Epithelial cell of prostate (primary cell): ENCODE measurements around the gene SERTAD1.
"Not testable (repeated sequence)": the region's sequence is repeated elsewhere in the genome, so short reads cannot be mapped to it uniquely, and the experiment has no call there.

ENCODE experiments used
- DNase-seq: peaks from one replicate; pipeline ENCODE4 v3.0.0-alpha.2; 2011; ENCODE audit warnings: low read depth, low spot score
- H3K27ac ChIP-seq: fragments of 450-650 bp; 2 replicates; pipeline ENCODE4 v1.5.1; 2017; ENCODE audit warnings: mild to moderate bottlenecking

The SERTAD1 gene

DNA sequence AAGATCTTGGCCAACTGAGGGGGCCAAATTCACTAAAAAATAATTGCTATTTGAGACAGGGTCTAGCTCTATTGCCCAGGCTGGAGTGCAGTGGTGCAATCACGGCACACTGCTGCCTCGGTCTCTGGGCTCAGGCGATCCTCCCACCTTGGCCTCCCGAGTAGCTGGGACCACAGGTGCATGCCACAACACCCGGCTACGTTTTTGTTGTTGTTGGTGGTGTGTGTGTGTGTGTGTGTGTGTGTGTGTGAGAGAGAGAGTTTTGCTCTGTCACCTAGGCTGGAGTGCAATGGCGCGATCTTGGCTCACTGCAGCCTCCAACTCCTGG is 17.2 kb downstream of the SERTAD1 start:
- not testable (repeated sequence) for H3K27ac ChIP-seq, DNase-seq

- no peak for DNase-seq
- no peak overlapping the region for H3K27ac ChIP-seq
Measured at GRCh38 chr19:40407714-40408597, 17.8 kb downstream of the SERTAD1 start.

DNA sequence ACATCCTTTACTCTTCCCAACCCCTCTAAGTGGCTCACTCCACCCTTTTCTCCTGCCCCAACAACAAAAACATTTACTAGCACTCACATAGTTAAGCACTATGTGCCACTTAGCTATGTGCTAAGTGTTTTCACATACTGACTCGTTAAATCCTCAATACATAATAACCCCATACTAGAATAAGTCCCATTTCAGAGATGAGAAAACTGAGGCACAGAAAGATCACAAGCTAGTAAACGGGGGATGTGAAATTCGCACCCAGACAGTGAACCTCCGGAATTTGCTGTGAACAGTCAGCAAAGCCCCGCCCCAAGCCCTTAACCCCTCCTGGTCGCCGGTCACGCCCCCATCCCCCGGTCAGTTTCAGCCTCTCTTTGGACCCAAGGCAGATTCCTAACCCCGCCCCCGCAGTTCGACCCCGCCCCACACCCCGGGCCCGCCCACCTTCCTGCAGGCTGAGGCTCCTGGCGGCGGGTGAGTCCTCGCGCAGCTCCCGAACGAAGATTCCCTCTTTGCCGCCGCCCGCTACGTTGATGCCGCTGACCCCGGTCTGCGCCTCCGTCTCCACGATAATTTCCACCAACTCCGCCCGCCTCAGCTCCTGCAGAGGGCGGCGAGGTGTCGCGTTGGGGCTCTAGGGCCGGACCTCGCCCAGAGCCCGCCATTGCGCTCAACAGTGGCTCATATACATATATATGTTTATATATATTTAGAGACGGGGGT is 22.4 kb downstream of the SERTAD1 start:
- no peak for DNase-seq
- no peak overlapping the region for H3K27ac ChIP-seq

DNA sequence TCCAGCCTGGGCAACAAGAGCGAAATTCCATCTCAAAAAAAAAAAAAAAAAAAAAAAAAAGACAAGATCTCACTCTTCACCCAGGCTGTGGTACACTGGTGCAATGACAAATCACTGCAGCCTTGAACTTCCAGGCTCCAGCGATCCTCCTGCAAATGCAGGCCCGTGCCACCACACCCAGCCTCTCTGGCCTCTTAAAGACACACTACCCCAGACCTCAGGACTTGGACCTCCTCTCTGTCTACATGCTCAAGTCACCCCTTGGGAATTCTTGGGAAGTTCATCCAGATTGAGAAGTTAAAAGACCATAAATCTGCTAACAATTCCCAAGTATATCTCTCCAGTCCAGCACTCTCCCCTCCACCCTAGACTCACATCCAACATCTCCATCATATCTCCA is 25.2 kb downstream of the SERTAD1 start:
- DNase-seq: no peak
- no peak overlapping the region for H3K27ac ChIP-seq

DNA sequence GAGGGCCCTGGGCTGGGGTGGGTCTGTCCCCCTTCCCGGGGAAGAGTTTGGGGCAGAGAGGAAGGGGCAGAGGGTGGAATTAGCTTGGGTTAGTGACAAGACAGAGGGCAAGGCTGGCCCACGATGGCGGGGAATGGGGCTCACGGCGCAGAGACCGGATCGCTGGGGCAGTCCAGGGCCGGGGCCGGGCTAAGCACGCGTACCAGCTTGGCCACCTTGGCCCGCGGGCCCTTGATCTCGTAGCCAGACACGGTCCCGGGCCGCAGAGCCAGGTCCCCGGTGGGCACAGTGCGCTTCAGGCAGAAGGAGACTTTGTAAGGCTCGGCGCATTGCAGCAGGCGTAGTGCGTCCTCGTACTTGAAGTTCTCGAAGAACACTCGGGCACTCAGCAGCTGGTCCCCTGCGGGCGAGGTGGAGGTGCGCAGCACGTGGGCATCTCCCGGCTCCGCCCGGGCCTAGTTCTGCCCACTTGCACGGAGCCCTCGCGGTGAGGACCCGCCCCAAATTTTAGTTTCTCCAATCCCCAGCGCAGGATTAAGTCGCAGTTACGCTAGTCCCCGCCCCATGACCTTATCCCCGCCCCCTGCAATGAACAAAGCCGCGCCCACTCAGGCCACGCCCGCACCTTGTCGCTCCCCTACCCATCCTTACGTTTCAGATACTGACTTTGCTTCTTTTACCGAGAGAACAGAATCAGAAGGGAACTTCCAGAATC is 27.2 kb downstream of the SERTAD1 start:
- DNase-seq: no peak
- no peak overlapping the region for H3K27ac ChIP-seq

- no peak for DNase-seq
- H3K27ac ChIP-seq: no peak overlapping the region
Measured at GRCh38 chr19:40397568-40397906, 28.3 kb downstream of the SERTAD1 start.

DNA sequence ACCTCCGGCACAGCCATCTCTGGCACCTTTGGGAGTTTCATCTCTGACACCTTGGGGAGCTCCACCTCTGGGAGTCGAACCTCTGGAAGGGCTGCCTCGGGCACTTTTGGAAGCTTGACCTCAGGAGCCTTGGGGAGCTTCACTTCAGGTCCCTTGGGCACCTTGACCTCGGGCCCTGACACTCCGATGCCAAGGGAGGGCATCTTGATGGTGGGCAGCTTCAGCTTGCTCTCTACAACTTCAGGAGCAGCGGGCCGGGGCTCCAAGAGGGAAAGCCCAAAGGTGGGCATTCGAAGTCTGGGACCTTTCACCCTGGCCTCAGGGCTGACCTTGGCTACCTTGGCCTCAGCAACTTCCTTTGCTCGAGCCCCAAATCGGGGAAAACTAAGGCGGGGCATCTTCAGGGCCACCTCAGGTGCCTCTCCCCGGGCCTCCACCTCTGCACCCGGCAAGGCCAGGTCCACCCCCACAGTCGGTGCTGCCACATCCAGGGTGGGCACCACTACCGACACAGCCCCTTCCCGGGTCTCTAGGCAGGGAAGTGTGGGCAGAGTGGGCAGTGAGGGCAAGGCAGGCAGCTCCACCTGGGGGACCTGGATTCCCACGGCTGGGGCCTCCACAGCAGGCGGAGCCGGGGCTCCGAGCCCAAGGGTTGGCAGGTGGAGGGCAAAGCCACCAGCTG is 28.8 kb downstream of the SERTAD1 start:
- no peak overlapping the region for H3K27ac ChIP-seq
- DNase-seq: no peak

GRCh38 chr19:40395956-40396355 is 29.8 kb downstream of the SERTAD1 start:
- no peak for DNase-seq
- no peak overlapping the region for H3K27ac ChIP-seq

DNA sequence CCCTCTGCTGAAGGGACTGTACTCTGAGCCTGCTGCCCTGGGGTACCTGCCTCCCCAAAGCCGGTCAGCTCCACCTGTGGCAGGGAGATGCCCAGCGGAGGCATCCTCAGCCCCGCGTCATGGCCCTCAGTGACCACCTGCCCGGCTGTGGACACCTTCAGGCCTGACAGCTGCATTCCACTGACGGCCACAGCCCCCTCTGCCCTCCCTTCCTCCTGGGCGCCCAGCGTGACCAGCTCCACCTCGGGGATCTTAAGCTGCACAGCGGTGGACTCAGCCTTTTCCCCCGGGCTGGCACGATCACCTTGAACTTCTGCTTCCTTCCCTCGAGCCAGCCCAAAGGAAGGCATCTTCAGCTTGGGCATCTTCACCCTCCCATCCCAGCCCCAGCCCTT is 31.0 kb downstream of the SERTAD1 start:
- H3K27ac ChIP-seq: no peak overlapping the region
- DNase-seq: no peak

- no peak for DNase-seq
- H3K27ac ChIP-seq: no peak overlapping the region
Measured at GRCh38 chr19:40393894-40394815, 31.6 kb downstream of the SERTAD1 start.

GRCh38 chr19:40392894-40393517 is 32.8 kb downstream of the SERTAD1 start:
- DNase-seq: no peak

DNA sequence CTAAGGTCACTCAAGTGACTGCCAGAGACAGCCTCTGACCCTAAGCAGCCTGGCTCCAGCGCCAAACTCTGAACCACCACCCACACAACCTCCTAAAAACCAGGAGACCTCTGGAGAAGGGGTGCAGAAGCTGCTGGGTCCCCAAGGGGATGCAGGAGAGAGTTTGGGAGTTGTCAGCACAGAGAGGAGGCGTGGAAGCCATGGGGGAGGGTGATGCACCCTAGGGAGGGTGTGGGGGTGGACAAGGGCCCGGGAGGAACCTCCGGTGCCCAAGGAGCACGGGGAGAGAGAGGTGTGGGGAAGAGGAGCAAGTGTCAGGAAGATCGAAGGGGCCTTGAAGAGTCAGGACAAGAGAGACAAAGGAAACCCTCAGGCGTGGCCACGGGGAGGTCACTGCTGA is 33.7 kb downstream of the SERTAD1 start:
- no peak overlapping the region for H3K27ac ChIP-seq
- DNase-seq: no peak

More at GRCh38 chr19:40392894-40393517, 32.8 kb downstream of the SERTAD1 start:
- H3K27ac ChIP-seq: no peak overlapping the region

DNA sequence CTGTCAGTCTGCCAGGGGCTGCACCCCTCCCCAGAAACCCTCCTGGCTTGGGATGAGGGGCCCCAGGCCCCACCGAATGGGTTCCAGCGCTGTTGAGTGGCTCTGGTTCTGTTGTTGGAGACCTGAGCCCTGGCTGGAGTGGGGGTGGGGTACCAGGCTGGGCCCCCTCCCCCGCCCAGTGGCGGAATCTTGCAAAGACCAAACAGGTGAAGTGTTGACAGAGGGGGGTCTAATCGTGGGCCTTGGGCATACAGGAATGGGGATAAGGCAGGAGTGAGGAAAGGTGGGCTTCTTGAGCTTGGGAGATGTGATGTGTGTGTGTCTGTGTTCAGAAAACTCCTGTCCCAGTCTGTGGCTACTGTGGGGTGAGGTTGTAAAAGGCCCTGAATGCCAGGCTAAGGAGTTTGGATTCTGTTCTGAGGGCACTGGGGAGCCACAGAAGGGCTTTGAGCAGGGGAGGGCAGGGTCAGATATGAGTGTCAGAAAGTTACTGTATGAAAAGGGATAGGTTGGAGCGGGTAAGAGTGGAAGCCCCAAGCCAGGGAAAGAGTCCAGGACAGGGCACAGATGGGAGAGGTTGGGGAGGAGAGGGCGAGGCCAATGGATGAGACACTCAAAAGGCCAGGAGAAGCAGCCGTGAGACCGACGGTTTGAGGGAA is 35.6 kb downstream of the SERTAD1 start, which contains the start of gene HIPK4:
Gene HIPK4 (minus strand): TSS at position 98 of the 659 bp plus-strand sequence. CDS start 279 bp downstream, outside the sequence.
- DNase-seq: no peak
- H3K27ac ChIP-seq: no peak within 1 kb of the TSS

DNA sequence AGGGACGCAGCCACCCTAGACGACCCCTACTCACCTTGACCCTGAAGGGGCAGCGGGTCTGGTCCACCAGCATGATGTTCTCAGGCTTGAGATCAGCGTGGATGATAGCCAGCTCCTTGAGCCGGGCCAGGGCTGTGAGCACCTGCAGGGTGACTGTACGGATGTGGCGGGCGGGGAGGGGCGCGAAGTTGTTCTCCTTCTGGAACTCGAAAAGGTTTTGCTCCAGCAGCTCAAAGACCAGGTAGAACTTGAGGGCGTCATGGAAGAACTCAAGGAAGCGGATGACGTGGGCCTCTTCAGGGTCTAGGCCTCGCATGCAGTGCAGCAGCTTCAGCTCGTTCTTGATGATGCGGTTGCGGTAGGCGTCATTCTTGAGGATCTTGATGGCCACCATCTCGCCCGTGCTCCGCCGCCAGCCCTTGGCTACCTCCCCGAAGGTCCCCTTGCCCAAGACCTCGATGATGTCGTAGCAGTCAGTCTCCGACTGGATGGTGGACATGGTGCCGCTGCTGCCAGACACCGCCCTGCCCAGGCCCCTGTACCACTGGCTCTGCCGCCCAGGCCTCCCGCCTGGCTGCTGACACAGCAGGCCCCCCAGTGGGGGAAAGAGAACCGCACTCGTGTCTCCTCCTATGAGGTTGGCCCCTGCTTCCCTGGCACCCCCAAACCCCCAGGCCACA is 36.2 kb downstream of the SERTAD1 start:
- no peak for DNase-seq
- H3K27ac ChIP-seq: no peak overlapping the region

GRCh38 chr19:40388481-40388880 is 37.3 kb downstream of the SERTAD1 start:
- H3K27ac ChIP-seq: no peak overlapping the region
- no peak for DNase-seq

- H3K27ac ChIP-seq: no peak overlapping the region
- no peak for DNase-seq
Measured at GRCh38 chr19:40387155-40387554, 38.6 kb downstream of the SERTAD1 start.

GRCh38 chr19:40383668-40384248 is 42.0 kb downstream of the SERTAD1 start:
- no peak for DNase-seq
- H3K27ac ChIP-seq: no peak overlapping the region

DNA sequence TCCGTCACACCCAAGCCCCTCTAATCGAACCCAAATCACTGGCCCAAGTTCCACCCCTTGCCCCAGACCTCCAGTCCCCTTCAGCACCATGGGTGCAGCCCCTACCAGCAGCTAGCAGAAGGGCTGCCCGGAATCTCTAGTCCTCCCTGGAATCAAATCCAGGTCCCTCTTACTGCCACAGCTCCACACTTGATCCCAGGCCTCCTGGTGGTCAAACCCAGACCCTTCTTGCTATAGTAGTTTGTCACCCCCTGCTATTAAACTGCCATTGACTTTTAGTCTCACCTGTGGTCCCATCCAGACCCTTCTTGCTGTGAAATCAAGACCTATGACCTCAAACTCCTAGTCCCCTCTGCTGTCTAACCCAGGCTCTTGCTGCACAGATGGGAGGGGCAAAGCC is 44.5 kb downstream of the SERTAD1 start:
- DNase-seq: no peak
- H3K27ac ChIP-seq: no peak overlapping the region
